Retina (tissue), 1 donor: ENCODE data around the gene DARS2.
"Not testable (repeated sequence)": the region's sequence is repeated elsewhere in the genome, so short reads cannot be mapped to it uniquely, and the experiment has no call there.

Experiments used
- DNase-seq: peaks from one replicate; pipeline ENCODE4 v3.0.0-alpha.2; 2016

DARS2 gene

GRCh38 chr1:173862146-173862768 lies 37.8 kb downstream of the DARS2 start:
- not testable (repeated sequence) for DNase-seq

- no peak for DNase-seq
These were observed 38.3 kb downstream of the DARS2 start for GRCh38 chr1:173862769-173863223.

GRCh38 chr1:173863224-173864161 lies 39.0 kb downstream of the DARS2 start:
- no peak for DNase-seq

GRCh38 chr1:173864179-173864867 lies 39.9 kb downstream of the DARS2 start:
- DNase-seq, result no peak

GRCh38 chr1:173865468-173866164 lies 41.1 kb downstream of the DARS2 start:
- DNase-seq, result no peak

GRCh38 chr1:173866413-173867115 lies 42.1 kb downstream of the DARS2 start:
- DNase-seq, result no peak

- DNase-seq, result no peak
These were observed 42.8 kb downstream of the DARS2 start for GRCh38 chr1:173867141-173867752.

GRCh38 chr1:173867753-173868265 lies 43.3 kb downstream of the DARS2 start, which contains the start of gene GAS5:
GAS5 (minus strand) TSS chr1:173867989.
- peak; percentile 99 for DNase-seq

GRCh38 chr1:173868266-173869020 lies 44.0 kb downstream of the DARS2 start, which contains the start of gene ZBTB37:
ZBTB37 (plus strand) TSS chr1:173868380; CDS start chr1:173870226, 1,846 bp downstream.
- DNase-seq, result peak; percentile 65

- DNase-seq, result no peak
These were observed 44.5 kb downstream of the DARS2 start for GRCh38 chr1:173869021-173869359.

- no peak for DNase-seq
These were observed 46.0 kb downstream of the DARS2 start for GRCh38 chr1:173870252-173871075.

- no peak for DNase-seq
These were observed 46.6 kb downstream of the DARS2 start for GRCh38 chr1:173871091-173871490.

- DNase-seq, result no peak
These were observed 47.0 kb downstream of the DARS2 start for GRCh38 chr1:173871500-173871899.

GRCh38 chr1:173876732-173877131 lies 52.3 kb downstream of the DARS2 start:
- DNase-seq, result no peak

- no peak for DNase-seq
These were observed 53.8 kb downstream of the DARS2 start for GRCh38 chr1:173878251-173878650.

GRCh38 chr1:173881117-173881516 lies 56.6 kb downstream of the DARS2 start:
- DNase-seq, result not testable (repeated sequence)

- no peak for DNase-seq
These were observed 60.2 kb downstream of the DARS2 start for GRCh38 chr1:173884701-173885100.

GRCh38 chr1:173886746-173887611 lies 62.5 kb downstream of the DARS2 start:
- no peak for DNase-seq

- no peak for DNase-seq
These were observed 63.2 kb downstream of the DARS2 start for GRCh38 chr1:173887627-173888026.
